Fibroblast of lung (primary cell): ENCODE results near the gene NAXE.
"Not testable (repeated sequence)": the region's sequence is repeated elsewhere in the genome, so short reads cannot be mapped to it uniquely, and the experiment has no call there.

ENCODE experiments used
- CTCF ChIP-seq, 2 donors: IDR thresholded peaks in 1 of 2; conservative IDR thresholded peaks in 1 of 2; 1 replicate in 1 of 2; 2 replicates in 1 of 2; pipeline ENCODE4 v1.5.1; 2011 to 2012; ENCODE audit warnings: low read length in 2 of 2, control low read depth in 1 of 2, inconsistent platforms in 1 of 2, low read depth in 1 of 2, mild to moderate bottlenecking in 1 of 2
- EZH2 ChIP-seq: IDR thresholded peaks from 2 replicates; pipeline ENCODE4 v1.5.1; 2012; ENCODE audit warnings: low read length, control low read depth, mild to moderate bottlenecking; ENCODE audit errors: missing control alignments

- TF ChIP-seq CTCF (conservative IDR thresholded peaks at IDR 0.05 in 1 of 2, IDR thresholded peaks at IDR 0.05 in 1 of 2; ENCODE audit: low read depth in 1 of 2, low read length in 2 of 2); EZH2: not testable (repeated sequence)
Measured at GRCh38 chr1:156607344-156607743, 15.8 kb downstream of the NAXE start.
